Gastroesophageal sphincter (tissue), 3 donors: ENCODE measurements around the gene CELA2B.

ENCODE experiments used
- EP300 ChIP-seq: sonication (generic); formaldehyde crosslinking; IDR thresholded peaks from one replicate; pipeline ENCODE4 v1.6.1; 2017; ENCODE audit warnings: antibody characterized with exemption, mild to moderate bottlenecking
- POLR2A ChIP-seq, 2 donors: fragments of 450-650 bp; IDR thresholded peaks; one replicate each; pipeline ENCODE4 v1.6.1; 2017; ENCODE audit warnings: antibody characterized with exemption in 2 of 2, mild to moderate bottlenecking in 2 of 2, moderate library complexity in 1 of 2
- POLR2AphosphoS5 ChIP-seq: sonication (generic); formaldehyde crosslinking; IDR thresholded peaks from one replicate; pipeline ENCODE4 v1.6.1; 2017; ENCODE audit warnings: antibody characterized with exemption
- TF ChIP-seq, protein P1 (sequence below), 4 experiments: fragments of 200-600 bp in 2 of 4; fragments of 450-650 bp in 2 of 4; sonication (generic) in 1 of 4; IDR thresholded peaks; one replicate each; pipeline ENCODE4 v1.5.1; 2017 to 2019; ENCODE audit warnings: antibody characterized with exemption in 4 of 4, mild to moderate bottlenecking in 2 of 4, moderate library complexity in 2 of 4

DNA sequence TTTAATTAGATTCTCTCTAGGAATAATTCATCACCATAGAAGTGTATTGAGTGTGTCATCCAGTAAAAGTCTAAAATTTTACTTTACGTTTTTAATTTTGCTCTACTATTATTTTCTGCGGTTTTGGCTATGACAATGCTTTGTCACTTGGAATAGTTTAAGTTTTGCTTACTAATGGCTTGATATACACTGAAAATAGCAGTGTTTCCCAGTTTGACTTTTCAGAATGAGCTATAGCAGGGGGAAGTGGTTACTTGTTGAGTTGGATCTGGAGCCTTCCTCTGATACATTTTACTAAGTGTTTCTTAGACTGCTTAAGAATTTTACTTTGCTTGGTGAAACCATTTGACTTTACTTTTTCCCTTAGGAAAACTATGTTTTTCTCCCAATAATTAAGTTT, 55.8 kb downstream of the CELA2B start:
- TF ChIP-seq POLR2A (IDR thresholded peaks at IDR 0.05) (no peak), EP300 (no peak), POLR2AphosphoS5 (no peak)
- TF ChIP-seq, protein P1, sequence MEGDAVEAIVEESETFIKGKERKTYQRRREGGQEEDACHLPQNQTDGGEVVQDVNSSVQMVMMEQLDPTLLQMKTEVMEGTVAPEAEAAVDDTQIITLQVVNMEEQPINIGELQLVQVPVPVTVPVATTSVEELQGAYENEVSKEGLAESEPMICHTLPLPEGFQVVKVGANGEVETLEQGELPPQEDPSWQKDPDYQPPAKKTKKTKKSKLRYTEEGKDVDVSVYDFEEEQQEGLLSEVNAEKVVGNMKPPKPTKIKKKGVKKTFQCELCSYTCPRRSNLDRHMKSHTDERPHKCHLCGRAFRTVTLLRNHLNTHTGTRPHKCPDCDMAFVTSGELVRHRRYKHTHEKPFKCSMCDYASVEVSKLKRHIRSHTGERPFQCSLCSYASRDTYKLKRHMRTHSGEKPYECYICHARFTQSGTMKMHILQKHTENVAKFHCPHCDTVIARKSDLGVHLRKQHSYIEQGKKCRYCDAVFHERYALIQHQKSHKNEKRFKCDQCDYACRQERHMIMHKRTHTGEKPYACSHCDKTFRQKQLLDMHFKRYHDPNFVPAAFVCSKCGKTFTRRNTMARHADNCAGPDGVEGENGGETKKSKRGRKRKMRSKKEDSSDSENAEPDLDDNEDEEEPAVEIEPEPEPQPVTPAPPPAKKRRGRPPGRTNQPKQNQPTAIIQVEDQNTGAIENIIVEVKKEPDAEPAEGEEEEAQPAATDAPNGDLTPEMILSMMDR (IDR thresholded peaks at IDR 0.05) = no peak
